GM21737 (cell line): ENCODE results near the gene PLD1.

ENCODE experiments used
- ATAC-seq: cut with Tn5 transposase; IDR thresholded peaks from one replicate; pipeline ENCODE4 v1.9.1; 2021; ENCODE audit warnings: mild to moderate bottlenecking, moderate library complexity; ENCODE audit not compliant: unreplicated experiment

Gene PLD1

DNA sequence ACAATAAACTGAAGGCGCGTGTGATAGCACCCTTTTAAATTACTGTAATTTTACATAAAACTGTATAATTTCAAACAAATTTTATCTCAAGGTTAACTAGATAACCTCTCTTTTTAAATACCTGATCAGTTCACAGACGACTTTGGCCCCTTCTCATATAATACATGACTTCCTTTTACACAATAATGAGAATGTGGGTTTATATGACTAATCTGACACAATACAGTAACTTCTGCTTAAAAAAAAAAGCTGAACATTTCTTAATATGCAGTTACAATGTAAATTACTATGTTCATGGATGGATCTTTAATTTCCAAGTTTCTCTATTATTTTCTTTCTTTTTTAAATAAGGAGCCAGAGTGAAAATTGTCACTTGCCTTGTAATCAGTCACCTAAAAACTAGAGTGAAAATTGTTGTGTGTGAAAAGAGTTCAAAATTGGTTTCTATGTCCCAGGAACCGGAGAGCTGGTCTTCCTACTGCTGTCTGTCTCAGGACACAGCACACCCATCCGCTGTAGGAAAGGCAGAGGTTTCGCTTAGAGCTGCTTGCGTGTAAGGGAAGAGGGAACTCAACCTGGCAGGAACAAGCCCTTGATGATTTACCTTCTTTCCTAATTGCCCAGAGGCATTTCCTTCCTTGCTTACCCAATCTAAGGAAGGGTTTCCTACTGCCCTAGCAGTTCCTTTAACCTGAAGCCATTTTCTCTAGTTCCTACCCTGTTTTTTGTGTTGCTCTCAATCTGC is 33.3 kb downstream of the PLD1 start:
- ATAC-seq = no peak

DNA sequence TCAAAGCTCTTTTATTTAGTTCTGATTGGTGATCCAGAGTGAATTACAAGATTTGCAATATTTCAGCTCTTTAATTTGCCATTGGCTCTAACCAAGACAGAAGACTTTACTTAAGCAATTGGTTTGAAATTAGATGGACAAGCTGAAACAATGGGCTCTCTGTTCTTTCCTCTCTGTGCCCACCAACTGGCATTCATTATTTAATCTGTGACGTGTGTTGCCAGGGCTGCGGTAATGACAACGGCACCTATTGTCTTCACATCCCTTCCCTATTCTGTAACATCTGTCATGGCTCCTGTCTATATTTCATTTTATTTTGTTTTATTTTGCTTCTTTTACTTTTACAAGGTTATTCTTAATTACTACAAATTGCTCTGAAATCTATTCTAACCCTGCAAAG is 33.9 kb downstream of the PLD1 start:
- no peak for ATAC-seq

DNA sequence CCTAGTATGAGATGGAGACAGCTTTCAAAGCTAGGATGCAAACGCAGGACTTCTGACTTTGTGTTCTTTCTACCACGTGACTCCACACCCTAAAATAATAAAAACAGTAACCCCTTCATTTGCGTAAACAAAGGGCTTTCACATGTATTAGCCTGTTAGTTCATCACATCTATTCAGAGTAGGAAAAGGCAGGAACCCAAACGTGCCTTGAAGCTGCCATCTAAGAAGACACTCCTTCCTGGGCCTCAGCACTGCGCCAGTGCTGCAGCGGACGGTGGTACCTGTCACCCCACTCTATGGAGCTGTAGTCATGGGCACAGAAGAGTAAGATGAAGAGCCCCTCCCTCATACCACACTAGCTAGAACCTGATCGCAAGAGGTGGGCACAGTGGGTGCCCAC is 34.3 kb downstream of the PLD1 start:
- ATAC-seq = no peak

DNA sequence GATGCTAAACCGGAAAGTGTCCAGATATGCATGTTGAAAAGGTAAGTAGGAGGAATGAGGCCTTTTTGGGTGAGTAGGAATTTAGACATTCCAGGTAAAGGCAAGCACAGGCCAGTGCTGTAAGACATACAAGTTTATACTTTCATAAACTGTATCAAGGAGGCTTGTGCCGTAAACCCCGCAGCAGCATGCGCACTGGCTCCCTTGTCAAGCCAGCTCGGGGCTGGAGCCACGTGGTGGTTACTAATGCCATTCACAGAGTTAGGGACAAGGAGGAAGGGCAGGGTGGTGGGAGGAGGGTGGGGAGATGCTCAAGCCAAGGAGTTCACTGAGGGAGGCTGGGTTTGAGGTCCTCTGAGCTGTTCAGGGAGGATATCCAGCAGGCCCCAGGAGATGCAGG is 35.8 kb downstream of the PLD1 start:
- ATAC-seq = no peak

DNA sequence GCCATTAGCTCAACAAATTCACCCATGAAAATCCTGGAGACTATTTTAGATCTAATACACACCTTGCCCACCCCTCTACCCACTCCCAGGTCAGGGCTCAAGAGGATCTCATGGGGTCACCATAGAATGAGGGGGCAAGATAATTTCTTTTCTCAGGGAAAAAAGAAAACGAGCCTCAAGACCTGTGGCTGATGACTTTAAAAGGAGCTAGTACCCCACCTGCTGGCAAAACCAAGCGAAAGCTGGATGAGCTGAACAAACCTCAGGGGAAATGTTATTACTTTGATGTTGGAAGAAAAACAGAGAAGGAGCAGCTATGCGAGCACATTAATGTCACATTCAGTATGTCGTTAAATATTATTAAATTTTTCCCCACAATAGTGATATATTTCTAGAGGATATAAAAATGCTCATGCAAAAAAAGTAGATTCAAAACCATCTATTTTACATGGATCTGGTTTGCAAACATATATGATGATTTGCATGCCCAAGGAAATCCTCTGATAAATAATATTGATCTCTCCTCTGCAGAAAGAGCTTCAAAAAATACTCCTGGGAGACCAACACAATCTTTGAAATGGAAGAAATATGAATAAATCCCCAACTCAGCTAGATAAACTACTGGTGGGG is 37.7 kb downstream of the PLD1 start:
- ATAC-seq = no peak

DNA sequence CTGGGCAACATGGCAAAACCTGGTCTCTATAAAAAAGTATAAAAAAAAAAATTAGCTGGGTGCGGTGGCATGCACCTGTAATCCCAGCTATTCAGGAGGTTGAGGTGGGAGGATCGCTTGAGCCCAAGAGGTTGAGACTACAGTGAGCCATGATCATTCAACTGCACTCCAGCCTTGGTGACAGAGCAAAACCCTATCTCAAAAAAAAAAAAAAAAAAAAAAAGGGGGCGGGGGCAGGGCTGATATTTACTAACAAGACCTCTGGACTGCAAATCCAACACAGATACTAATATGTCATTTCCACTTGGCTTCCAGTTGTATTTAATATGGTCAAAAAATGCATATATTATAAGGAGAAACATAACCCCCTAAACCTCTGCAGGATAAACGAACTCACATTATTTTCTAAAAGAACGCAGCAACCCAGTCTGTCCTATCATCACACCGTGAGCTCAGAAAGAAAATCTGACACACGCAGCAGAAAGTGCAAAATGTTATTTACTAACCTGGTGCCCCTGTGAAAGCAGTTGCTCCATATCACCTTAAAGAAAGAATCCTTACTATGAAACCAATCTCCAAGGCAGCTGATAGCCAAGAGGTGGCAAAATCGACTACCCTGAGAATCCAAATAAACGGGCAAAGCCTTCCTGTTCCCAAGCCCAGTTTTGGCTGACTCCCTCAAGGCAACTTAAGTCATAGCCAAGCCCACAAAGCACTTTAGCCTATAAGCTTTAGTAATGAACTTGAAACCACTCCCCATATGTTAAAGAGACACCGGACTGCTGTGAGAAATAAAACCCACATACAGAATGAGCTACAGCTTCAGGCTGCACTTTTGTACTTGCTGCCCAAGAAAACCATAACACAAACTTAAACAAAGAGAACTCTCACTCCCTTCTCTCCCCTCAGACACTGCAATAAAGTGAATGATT is 39.3 kb downstream of the PLD1 start:
- ATAC-seq = no peak

DNA sequence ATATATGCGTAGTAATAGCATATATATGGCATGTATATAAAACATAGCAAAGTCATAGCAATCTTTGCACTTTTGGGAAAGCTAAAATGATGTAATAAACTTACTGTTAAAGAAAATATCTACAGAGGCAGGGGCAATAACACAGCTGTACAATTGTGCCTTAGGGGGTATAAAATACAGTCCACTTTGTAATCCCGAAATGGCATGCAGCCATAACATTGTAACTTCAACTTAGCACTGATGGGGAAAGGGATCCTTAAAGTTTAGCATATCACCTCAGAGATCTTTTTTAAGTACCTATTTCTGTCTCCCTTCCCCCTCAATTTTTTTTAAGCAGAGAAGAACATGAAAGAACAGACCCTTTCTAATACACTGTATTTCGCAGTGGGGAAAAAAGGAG is 40.8 kb downstream of the PLD1 start:
- no peak for ATAC-seq

DNA sequence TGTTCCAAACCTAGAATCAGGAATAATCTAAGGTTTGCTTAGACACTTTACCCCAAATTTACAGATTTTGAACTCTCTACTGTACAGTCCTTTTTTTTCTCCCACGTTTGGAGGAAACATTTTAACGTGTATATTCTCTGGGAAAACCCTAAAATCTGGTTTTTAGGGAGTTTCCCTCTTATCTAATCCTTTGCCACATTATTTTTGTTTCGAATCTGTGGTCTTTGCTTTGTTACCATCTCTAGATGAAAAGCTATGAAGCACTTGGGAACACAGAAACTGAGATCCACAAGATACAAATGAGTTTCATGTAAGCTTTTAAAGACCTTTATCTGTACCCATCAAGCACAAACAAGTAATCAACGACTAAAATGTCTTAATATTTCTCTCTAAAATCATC is 41.3 kb downstream of the PLD1 start:
- no peak for ATAC-seq

DNA sequence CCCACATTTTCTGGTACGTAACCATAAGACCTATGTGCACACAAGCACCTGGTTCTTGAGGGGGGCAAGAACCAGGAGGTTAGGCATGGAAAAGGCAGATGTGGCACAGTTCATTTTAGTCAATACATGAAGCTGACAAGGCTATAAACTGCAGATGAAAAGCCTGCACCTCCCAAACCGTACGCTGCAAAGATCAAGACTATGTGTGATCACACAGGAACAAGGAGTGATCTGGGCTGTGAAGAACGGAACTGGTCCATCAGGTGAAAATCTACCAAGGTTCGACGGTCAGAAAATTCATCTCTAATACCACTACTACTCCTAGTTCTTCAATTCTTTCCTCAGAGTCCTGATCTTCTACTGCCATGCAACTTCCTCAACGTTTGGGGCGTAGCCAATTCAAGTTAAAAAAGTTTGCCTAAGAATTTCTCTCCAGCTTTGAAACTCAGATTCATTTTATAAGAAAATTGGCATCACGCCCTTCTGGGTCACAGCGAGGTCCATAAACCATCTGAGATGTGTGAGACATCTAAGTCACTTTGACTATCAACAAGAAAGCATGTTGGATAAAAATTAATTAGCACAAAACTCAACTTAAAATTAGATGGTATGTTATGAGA is 41.9 kb downstream of the PLD1 start:
- no peak for ATAC-seq

DNA sequence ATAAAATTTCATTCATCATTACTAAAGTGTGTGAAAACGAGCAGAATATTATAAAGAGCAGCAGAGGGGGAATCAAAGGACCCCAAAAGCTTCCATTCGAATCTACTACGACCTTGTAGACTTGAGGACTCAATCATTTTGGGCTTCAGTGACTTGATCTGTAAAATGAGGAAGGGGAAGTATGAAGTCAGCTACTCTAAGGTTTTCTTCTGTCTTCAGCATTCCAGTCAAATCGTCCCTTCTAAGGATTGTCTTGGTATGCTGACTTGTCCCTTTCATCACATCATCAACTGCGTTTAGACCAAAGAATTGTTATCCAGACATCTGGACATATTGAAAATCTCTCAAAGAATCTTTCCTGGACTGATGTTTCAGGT is 44.8 kb downstream of the PLD1 start:
- ATAC-seq = no peak

DNA sequence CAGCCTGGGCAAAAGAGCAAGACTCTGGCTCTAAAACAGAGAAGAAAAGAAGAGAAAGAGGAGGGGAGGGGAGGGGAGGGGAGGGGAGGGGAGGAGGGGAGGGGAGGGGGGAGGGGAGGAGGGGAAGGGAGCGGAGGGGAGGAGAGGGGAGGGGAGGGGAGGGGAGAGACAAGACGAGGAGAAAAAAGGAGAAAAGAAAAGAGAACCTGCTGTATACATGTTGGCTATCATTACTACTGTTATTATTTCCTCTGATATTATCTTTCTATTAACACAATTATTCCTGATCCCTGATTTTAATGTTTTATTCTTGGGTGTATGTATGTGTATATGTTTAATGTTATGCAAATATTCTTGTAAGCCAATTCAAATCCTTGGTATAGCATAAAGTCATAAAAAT is 46.9 kb downstream of the PLD1 start:
- ATAC-seq = no peak

DNA sequence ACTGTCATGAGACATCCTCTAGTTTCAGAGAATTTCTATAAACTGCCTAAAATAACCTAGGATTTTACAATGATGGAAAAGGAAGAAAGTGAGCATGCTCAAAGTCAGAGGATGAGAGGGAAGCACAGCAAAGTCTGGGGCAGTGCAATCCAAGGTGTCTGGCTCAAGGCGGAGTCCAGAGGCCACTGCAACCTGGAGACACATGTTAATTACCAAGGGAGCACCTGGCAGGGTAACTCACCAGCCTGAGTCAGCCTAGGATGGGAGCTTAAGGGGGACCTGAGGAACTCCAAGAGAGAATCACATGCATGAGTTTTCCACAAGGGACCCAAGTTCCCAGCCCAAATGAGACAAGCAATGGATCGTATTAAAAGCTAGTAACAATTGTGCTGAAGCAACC is 49.8 kb downstream of the PLD1 start:
- no peak for ATAC-seq

DNA sequence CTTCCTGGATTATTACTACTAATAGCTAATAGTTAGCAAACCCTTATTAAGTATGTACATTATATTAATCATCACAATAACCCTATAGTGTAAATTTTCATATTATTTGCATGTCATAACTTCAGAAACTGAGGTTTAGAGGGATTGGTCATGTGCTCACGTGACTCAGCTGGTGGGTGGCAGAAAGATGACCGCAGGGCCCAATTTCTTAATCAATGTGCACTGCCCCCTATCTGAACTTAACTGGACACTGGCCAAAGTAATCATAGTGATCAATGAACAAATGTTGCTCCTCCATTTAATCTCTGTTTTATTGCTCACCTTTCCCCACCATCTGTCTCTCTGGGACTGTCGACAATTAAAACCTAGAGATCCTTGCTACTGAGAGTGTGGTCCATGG is 52.2 kb downstream of the PLD1 start:
- ATAC-seq = no peak

DNA sequence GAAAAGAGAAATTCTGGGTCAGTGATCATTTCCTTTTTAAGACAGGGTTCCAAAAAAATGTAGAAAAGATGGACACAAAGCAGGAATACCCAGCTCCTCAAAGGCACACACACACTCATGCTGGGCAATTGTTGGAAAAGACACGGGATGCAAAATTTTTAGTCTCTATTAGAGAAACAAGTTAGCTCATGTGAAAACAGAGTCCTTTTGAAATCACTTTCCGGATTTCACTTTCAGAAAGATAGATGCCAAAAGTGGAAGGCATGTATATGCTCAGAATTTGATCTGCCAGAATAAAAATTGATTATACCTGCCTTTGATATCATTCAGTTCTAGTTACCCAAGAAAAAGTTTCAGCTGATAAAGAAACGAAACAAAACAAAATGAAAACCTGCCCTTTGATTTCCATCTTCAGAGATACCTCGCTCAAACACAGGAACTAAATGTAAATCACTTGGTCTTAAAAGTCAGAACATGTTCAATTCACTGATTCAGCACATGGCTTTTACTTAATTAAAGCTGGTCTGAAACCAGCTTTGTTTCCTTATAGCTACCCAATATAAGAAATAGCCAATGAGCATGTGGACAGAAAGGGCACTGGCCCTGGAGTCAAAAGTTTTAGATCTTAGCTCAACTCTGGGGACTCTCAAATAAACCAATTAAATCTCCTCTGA is 52.8 kb downstream of the PLD1 start:
- ATAC-seq = no peak

DNA sequence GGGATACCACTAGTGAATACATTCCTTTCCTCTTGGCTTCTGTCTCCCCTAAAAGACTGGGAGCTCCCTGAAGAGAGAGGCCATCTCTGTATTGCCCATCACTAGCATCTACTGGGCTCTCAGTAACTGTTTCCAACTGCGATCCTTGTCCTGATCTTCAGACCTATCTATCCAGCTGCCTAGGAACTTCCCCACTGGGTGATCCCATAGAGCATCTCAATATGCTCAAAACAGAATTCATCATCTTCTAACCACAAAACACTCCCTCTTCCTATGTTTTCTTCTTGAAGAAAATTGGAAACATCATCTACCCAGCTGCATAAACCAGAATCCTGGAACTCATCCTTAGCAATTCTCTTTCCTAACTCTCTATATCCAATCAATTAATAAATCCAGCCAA is 54.6 kb downstream of the PLD1 start:
- no peak for ATAC-seq

DNA sequence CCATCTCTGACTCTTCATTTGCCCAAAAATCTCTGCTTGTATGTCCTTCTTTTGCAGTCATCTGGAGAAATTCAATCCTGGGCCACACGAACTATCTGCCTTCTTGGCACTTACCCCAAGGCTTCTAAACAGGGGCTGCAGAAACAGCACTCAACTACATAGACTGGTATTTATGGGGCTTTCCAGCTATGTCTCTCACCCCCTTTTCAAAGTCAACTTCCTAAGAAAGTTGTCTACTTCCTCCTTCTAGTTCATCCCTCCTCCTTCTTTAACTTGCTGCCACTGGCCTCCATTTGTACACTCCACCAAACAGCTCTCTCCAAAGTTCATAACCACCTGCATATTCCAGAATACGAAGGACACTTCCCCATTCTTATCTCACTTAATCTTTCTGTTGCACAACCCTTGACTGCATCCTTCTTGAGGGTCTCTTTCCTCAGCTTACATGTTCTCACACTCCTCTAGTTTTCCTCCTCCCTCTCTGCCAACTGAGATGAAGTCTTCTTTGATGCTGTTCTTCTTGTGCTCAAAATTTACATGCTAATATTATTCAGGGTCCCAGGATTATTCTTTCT is 55.2 kb downstream of the PLD1 start:
- no peak for ATAC-seq

DNA sequence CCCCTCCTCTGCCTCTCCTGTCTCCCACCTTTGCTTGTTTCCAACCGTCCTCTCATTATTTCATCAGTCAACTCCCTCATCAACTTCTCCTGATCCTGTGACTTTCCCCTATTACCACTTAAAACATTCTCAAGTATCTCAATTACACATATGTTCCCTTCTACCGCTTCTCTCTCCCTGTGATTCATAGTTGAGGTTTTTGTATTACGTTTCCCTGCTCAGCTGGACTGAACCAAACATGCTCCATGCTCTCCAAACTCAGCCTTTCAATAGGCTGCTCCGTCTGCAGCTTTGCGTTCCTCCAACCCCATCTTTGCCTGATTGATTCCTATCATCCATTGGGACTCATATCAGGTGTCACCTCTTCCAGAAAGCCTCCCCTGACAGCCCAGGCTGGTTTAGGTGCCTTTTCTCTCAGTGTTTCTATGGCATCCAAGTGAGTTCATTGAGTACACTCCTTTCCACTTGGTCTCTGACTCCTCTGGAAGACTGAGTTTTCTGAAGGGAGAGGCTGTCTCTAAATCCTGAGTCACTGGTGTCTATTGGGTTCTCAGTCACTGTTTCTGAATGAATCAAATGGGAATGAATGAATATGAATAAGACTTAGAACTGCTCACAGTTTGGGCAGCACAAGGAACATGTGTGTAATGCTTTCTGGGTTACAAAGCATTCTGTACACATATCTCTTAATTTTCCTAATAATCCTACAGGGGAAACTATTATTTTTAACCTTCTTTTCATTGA is 56.4 kb downstream of the PLD1 start:
- no peak for ATAC-seq

DNA sequence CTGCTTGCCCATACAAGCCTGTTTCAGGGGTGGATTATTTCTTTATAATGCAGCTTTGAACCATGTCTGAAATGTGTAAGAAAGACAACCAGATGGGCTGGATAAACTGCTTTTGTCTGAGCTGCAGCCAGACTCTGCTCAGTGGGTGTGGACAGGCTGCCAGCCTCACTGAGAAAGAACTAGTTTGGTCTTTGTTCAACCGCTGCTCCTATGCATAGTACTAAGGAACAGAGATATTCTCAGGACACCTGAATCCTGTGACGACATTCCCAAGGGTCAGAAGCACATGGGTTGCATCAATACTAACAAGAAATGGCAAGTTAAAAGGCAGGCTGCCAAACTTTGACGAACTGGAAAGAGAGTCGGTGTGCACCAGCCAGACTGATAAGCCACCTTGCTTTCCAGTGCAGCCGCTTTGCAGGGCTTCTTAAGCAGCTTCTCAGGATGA is 57.2 kb downstream of the PLD1 start:
- ATAC-seq = no peak

DNA sequence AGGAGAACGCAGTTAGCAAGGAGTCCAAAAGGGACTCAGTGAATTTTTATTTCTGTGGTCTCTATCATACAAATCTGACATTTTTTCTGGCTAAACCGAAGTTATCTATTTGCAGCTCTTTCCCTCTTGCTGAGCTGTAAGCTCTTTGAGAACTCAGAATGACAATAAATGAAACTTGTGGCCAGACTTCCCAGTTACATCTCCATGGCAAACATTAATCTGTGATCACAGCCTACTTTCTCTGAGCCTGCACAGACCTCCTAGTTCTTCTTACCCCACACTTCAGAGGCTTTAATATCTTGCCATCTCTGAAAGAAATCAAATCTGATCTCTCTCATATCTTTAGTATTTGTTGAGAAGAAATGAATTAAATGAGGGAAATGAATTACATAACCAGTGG is 58.0 kb downstream of the PLD1 start:
- ATAC-seq = no peak

DNA sequence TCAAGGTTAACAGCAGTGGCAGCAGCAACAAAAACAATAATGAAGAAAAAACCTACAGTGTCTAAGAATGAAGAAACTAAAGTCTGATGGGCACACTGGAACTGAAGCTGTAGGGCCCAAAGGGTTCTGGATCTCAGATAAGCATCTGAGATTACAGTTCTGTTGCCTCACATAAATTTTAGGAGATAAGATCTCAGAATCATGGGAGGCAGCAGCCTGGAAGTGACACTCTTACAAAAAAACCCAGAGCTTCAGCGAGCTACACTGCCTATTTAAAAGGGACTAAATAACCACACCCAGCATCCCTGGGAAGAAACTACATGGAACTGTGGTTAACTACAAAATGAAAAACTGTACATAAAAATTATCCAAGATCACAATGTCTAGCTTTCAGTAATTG is 61.2 kb downstream of the PLD1 start:
- ATAC-seq = no peak
